CD4-positive, alpha-beta T cell treated with Interleukin-15 for 1 hour (primary cell): ENCODE results near the gene PRKCSH.
A peak's percentile ranks its signal among the peaks of the same experiment; 100 is the strongest.
"Not testable (repeated sequence)": the region's sequence is repeated elsewhere in the genome, so short reads cannot be mapped to it uniquely, and the experiment has no call there.

Experiments used
- DNase-seq: peaks from one replicate; pipeline ENCODE4 v3.0.0-alpha.2; 2020

The PRKCSH gene, protein sequence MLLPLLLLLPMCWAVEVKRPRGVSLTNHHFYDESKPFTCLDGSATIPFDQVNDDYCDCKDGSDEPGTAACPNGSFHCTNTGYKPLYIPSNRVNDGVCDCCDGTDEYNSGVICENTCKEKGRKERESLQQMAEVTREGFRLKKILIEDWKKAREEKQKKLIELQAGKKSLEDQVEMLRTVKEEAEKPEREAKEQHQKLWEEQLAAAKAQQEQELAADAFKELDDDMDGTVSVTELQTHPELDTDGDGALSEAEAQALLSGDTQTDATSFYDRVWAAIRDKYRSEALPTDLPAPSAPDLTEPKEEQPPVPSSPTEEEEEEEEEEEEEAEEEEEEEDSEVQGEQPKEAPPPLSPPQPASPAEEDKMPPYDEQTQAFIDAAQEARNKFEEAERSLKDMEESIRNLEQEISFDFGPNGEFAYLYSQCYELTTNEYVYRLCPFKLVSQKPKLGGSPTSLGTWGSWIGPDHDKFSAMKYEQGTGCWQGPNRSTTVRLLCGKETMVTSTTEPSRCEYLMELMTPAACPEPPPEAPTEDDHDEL

DNA sequence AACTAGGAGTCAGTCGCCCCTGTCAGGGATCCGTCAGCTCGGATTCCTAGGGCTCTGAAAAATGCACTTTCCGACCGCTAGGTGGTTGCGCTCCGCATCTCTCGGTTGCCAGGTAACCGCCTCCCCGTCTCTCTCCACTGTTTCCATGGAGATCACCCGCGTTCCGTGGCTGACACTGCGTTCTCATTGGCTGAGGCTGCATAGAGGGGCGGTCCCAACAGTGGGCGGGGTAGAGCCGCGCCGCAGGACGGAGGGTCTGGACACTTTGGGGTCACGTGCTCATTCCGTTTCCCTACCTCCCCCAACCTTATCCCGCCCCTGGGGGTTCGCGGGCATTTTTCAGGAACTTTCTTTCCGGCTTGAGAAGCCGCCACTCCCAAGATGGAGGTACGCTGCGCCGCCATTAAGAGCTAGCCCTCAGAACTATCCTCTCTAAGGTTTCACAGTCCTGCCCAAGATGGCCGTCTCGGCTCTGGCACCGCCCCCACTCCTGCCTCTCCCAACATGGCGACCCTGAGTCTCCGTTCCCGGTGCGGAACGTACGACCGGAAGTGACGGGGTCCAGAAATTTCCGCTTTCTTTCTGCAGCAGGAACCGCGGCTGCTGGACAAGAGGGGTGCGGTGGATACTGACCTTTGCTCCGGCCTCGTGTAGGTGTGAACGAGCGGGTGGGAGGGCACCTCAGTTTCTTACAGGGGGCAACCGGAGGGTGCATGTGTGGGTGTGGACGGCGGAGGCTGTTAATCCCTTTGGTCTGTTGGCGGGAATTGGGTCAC, at the start of gene PRKCSH, which contains the start of gene ODAD3:
Gene PRKCSH, plus strand, starts transcription at position 579 of the 776 bp plus-strand sequence. CDS start 483 bp downstream, outside the sequence.
Gene ODAD3, minus strand, starts transcription at position 65 of the 776 bp plus-strand sequence. CDS start 105 bp downstream, outside the sequence.
- peak; percentile 99 for DNase-seq

DNA sequence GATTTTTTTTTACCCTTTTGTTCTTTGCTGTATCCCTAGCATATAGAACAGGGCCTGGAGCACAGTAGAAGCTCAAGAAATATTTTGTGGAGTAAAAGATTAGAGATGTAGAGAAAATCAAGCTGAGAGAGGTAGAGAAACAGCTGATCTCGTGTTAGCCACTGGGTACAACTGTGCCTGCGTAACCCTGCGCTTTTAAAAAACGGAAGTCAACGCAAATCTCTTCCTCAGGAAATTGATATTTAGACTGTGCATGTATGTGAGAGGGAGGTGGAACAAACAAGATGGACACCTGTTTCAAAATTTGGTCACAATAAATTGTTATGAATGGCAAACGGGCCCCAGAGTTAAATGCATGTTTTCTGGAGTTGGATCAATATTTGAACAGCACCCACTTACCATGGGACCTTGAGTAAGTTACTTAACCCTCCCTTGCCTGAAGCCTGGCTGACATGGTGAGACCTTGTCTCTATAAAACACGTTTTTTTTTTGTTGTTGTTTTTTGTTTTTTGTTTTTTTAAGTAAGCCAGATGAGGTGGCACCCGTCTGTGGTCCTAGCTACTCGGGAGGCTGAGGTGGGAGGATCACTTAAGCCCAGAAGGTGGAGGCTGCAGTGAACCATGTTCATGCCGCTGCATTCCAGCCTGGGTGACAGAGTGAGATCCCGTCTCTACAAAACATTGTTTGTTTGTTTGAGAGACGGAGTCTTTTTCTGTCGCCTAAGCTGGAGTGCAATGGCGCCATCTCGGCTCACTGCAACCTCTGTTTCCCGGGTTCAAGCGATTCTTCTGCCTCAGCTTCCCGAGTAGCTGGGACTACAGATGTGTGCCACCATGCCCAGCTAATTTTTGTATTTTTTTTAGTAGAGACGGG, 48.0 kb upstream of the PRKCSH start:
- peak; percentile 30 for DNase-seq

DNA sequence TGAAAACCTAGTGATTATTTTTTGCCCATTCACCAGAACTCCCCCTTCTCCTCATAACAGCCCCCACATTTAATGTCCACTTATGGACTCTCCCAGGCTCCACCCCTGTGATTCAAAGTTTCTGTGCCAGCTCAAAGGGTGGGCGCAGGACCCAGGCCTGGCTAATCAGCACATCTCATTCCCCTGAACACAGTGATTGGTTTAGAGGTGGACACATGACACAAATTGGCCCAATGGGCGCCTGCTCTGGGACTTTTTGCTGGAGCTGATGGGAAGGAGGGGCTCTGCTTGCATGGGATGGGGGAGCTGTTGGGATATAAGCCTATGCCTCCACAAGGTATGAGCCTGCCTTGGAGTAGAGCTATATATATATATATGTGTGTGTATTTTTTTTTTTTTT, 45.1 kb upstream of the PRKCSH start:
- no peak for DNase-seq

DNA sequence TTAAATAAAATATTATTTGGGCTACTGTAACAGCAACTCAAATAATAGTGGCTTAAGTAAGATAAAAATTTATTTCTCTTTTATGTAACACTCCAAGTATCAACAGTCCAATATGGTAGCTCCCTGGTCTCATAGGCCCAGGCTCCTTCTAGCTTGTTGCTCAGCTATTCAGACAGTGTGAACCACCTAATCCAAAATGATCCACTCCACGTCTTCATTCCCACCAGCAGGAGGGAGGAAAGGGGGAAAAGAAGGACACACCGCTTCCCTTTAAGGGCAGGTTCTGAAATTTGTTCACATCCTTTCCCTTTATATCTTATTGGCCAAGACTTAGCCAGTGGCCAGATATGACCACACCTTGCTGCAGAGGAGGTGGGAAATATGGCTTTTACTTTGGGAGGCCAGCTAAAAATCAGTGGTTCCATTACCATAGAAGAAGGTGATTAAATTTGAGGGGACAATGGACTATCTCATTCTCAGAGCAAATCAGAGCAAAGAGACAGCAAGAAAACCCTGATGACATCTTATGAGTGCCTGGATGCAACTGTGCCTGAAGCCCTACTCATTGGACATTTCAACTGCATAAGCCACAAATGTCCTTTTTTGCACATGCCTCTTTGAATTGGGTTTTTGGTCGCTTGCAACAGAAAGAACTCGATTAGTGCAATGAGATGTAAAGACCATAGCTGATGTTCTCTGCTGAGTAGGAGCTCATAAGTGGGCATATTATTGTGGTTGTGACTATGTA, 44.3 kb upstream of the PRKCSH start:
- no peak for DNase-seq

DNA sequence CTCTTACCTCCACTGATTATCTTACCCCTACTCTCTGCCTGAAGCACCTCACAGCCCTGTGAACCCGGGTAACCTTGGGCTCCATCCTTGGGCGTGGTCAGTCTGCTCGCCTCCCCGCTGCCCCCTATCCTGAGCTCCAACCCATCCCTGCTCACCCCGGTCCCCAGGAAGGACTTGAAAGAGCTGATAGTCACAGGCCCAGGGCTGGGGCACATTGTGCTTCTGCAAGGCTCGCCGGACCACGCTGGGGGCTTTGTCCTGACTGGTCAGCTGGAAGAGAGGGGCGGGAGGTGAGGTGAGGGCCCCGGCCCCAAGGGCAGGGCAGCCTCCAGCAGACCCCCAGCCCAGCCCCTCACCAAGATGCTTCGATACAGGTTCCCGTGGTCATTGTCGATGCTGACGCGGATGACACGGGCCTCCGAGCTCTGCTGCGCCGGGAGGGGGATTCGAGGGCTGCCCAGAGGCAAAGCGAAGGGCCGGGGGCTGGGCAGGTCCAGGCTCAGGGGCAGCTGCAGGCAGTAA, 38.3 kb upstream of the PRKCSH start:
- DNase-seq: no peak

DNA sequence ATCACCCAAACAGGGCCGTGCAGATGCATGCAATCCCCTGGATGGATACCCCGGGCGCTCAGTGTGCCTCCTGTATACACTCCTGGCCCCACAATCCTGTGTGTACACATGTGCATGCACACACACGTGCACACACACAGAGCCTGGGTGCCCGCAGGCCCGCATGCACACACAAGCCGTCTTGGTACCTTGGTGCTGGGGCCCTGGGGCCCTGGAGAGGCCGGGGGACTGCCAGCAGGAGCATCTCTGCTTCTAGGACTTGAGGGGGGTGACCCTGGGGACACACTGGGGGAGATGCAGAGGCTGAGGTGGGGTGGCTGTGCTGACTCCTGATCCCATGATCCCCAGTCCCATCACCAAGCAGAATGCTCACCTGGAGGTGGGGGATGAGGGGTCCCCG, 35.8 kb upstream of the PRKCSH start:
- no peak for DNase-seq

DNA sequence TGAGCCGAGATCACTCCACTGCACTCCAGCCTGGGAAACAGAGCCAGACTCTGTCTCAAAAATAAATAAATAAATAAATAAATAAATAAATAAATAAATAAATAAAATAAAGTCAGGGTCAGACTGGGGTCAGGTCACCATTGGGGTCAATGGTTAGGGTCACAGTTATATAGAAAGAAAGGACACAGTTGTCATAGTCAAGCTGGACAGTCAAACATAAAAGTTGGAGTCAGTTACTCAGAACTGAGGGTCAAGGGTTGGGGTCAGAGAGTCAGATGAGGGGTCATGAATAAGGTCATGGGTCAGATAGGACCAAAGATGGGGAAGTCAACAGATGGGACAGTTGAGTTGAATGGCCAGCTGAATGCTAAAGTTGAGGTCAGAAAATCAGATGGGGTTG, 34.6 kb upstream of the PRKCSH start:
- DNase-seq: no peak

DNA sequence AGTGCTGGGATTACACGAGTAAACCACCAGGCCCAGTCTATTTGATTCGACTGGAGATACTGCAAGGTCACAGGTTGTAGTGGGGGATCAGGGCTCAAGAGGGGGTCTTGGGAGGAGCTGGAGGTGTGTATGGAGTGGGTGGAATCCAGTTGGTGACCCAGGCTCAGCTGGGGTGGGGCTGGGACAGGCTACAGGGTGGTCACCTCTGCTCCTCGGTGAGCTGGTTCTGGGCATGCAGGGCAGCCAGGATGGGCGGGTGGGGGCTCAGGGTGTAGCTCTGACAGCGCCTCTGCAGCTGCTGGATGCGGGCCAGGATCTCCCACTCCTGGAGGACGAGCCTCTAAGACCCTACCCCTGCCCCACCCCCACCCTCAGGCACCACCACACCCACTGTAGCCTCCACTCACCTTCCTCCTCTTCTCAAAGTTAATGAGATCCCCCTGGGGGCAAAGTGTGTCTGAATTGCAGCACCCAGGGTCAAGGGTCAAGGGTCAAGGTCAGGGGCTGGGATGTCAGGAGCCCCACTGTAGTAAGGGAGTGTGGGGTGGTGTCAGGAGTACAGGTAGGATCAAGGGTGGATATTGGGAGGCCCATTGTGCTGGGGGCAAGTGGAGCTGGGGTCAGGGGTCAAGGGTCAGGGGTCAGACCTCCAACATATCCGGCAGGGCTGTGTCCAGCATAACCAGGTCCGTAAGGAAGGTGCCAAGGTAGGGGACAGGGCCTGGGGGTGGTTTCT, 33.5 kb upstream of the PRKCSH start:
- no peak for DNase-seq

DNA sequence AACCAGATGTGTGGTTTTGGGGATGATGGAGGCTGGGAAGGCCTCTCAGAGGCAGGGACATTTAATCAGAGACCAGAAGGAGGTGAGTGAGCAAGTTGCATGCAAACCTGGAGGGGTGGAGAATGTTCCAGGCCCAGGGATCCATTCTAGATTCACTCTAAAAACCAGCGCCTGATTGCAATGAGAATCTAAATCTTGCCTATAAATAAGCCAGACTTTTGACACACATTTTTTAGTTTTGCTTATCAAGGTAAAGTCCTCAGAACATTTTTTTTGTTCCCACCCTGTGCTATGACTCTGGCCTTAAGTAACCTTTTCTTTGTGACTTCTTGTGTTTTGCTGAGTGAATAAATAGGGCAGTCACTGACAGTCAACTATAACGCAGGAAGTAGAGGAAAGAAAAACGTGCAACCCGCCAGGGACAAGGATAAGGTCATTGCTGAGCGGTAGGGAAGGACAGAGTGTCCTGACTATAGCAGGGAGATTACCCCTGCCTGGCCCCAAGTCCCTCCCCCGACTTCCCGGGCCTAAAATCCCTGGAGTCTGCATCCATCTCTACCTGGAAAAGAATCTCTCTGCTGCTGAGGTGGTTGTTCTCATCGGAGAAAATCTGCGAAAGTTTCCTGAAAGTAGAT, 30.7 kb upstream of the PRKCSH start:
- DNase-seq: no peak

DNA sequence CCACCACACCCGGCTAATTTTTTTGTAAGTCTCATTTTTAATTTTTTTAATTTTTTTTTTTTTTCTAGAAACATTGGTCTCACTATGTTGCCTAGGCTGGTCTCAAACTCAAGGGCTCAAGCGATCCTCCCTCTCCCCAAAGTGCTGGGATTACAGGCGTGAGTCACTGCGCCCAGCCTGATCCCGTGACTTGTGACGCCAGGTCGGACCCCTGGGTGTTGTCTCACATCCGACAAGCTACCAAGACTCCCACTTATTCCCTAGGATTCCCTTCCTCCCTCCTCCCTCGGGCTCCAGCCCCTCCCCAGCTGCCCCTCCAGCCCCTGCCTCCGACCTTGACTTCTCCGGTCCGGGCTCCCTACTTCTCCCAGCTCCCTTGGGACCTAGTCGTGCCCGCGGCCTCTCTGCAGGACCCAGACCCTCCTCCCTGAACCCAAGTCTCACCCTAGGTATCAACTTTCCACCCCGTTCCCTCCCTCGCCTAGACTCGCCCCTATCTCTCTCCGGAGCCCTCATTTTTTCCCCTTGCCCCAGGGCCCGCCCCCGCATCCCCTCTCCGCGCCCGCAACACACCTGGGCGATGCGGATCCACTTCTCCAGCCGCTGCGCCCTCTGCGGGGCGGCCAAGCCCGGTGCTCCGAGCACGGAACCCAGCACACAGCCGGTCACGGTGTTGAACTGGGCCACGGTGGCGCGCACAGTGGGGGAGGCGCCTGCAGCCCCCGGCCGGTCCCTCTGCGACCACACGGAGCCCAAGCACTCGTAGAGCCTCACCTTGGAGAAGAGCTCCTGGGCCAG, 29.4 kb upstream of the PRKCSH start:
- DNase-seq: no peak

DNA sequence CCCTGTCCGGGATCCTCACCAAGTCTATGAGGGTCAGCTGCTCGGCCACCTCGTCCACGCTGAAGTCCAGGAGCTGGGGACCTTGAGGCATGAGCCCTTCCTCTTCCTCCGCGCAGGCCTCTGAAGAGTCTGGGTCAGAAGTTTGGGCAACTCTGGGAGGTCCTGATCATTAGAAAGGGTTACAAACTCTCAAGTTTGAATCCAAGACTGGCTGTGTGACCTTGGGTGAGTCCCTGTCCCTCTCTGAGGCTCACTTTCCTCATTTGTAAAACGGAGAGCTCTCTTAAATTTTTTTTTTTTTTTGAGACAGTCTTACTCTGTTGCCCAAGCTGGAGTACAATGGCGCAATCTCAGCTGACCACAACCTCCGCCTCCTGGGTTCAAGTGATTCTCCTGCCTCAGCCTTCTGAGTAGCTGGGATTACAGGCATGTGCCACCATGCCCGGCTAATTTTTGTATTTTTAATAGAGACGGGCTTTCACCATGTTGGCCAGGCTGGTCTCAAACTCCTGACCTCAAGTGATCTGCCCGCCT, 28.7 kb upstream of the PRKCSH start:
- not testable (repeated sequence) for DNase-seq

DNA sequence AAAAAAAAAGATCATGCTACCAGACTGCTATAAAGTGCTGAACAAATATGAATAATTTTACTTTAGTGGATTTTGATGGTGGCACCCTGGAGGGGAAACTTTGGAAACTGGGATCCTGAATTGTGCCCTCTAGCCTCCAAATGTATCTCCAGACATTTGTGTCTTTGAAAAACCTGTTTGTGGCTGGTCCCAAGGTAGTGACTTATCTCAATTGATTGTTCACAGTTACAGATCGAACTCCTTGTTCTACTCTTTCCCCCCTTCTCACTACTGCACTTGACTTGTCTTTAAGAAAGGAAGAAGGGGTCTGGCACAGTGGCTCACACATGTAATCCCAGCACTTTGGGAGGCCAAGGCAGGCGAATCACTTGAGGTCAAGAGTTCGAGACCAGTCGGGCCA, 26.8 kb upstream of the PRKCSH start:
- no peak for DNase-seq

DNA sequence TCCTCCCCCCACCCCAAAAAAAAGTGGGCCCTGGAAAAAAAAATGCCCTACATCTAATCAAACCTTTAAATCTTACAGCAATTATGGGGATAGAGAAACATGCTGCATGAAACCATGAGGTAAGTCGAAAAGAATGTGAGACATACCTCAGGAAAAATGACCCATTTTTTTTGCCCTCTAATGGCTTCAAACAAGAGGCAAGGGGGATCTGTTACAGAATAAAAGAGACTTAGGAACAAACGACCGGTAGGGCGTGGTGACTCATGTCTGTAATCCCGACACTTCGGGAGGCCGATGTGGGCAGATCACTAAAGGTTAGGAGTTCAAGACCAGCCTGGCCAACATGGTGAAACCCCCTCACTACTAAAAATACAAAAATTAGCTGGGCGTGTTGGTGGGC, 24.8 kb upstream of the PRKCSH start:
- no peak for DNase-seq

DNA sequence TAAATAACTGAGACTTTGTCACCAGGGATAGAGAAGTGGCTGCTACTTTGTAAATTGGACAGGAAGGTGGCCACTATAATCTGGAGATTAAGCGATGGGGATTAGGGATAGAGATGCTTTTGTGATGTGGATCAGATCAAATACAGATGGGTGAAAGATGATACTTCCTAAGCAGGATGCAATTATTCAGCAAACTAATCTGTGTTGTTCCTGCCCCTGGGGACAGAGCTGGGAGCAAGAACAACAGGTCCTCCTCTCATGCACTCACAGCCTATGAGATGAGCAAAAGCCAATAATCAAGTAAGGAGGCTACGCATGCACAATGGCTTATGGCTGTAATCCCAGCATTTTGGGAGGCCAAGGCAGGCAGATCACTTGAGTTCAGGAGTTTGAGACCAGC, 20.9 kb upstream of the PRKCSH start:
- DNase-seq: no peak

DNA sequence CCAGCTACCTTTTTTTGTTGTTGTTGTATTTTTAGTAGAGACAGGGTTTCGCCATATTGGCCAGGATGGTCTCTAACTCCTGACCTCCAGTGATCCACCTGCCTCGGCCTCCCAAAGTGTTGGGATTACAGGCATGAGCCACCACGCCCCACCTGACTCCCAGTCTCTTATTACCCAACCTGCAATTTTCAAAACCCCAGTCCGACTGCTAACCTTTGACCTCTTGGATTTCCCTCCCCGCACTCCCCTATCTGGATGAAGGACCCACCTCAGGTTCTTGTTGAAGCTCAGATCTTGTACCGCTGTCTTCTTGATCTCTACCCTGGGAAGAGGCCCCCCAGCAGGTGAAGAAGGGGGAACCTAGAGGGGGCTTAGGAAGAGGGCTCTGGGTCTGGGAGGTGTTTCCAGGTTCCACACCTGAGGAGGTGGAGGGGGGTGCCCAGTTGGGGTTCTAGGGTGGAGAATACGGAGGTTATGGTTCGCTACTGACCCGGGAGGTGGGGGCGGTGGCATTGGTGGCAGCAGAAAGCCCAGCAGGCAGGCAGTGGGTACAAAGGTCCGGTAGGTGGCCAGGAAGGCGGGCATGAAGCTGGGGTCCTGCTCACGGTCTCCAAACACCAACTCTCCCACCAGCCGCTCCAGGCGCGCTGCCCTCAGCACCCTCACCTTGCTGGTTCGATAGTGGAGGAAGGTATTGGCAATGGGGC, 18.9 kb upstream of the PRKCSH start:
- DNase-seq: no peak

DNA sequence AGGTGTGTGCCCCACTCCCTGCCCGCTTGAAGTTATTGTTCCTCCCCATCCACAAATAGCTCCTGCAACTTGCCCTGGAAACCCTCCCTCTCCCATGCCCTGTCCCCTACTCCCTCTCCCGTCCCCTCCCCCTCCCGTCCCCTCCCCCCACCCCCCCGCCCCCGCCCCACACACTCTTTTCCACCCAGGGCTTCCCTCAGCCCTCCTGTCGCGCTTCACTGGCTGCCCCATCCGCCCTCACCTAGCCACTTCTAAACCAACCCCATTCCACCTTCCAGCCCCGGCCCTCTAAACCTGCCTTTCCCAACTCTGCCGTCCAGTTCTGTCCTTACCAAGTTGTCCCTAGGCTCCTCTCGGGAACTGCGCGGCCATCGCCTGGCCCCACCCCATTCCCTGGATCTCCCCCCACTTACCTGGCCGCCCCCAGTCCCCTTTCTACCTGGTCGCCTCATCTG, 17.3 kb upstream of the PRKCSH start:
- no peak for DNase-seq

DNA sequence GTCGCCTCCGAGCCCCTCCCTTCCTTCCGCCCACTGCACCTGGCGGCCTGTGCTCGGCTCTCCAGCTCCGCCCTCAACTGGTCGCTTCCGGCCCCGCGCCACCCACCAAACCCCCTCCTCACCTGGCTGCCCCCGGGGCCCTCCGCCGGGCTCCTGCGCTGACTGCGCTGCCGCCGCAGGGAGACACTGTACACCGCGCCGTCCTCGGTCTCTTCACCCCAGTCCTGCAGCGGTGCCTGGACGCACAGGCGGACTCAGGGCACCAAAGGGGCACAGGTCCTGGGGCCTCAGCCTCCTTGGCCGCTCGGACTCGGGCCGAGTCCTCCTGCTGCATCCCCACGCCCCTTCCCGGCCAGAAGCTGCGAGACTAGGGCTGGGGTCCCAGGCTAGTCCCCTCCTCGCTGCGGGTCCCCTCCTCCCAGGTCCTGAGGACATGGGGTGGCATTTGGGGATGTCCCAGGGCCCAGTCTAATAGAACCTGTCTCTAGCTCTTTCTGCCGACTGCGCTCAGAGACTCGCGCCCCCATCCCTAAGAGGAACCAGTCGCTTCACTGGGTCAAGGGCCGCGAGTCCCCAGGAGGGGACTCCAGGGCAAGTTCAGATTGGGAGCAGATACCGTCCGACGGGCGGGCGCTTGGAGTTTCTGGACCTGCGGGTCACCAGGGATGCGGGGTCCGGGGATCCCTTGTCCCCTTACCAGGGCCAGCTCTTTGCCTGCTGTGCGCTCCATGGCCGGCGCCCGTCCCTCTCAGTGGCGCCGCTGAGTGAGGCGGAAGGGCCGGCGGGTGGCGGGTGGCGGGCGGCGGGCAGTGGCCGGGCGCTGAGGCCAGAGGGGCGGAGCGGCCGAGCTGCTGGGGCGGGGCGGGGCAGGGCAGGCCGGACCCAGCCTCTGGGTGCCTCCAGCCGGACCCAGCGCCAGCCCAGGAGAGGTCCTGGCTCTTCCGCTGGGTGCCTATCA, 16.6 kb upstream of the PRKCSH start, which contains the start of gene RGL3:
Gene RGL3, minus strand, starts transcription at position 766 of the 958 bp plus-strand sequence. Its CDS starts 36 bp downstream, at position 730.
- peak; percentile 41 for DNase-seq
